Chondrocyte (in vitro differentiated cells): ENCODE data around the gene CXXC4. TPM values are rescaled to one million over a fixed set of nuclear protein-coding genes. Genes with fewer than 3 reads are reported as not detected.

Experiments used
- DNase-seq: peaks from one replicate; pipeline ENCODE4 v3.0.0; 2021; ENCODE audit warnings: mixed read lengths, low spot score
- H3K27ac Mint-ChIP-seq: one replicate; pipeline ENCODE4 v1.8.0; 2021; ENCODE audit warnings: mild to moderate bottlenecking, moderate library complexity, mixed read lengths; ENCODE audit not compliant: unreplicated experiment
- H3K27me3 Mint-ChIP-seq: 2 replicates; pipeline ENCODE4 v1.8.0; 2021; ENCODE audit warnings: low read depth, mixed read lengths
- H3K36me3 Mint-ChIP-seq: 2 replicates; pipeline ENCODE4 v1.8.0; 2021; ENCODE audit warnings: low read depth, mixed read lengths
- H3K4me1 Mint-ChIP-seq: 2 replicates; pipeline ENCODE4 v1.8.0; 2021; ENCODE audit warnings: low read depth, mild to moderate bottlenecking, mixed read lengths
- H3K4me3 Mint-ChIP-seq: one replicate; pipeline ENCODE4 v1.8.0; 2021; ENCODE audit warnings: mild to moderate bottlenecking, moderate library complexity, mixed read lengths; ENCODE audit not compliant: unreplicated experiment
- H3K9me3 Mint-ChIP-seq: 2 replicates; pipeline ENCODE4 v1.8.0; 2021; ENCODE audit warnings: low read depth, mixed read lengths
- total RNA-seq: library from RNA; stranded (reverse); gene quantifications from 3 replicates; pipeline ENCODE4 v1.2.1, GENCODE V29; 2021
- TF ChIP-seq, protein P1 (sequence below): fragments of 200-600 bp; sonication (generic); IDR thresholded peaks from 2 replicates; pipeline ENCODE4 v1.5.0; 2021; ENCODE audit warnings: antibody characterized with exemption, mild to moderate bottlenecking, moderate library complexity

Gene CXXC4
- total RNA-seq, 1 donor from 2014 or later: not detected

DNA sequence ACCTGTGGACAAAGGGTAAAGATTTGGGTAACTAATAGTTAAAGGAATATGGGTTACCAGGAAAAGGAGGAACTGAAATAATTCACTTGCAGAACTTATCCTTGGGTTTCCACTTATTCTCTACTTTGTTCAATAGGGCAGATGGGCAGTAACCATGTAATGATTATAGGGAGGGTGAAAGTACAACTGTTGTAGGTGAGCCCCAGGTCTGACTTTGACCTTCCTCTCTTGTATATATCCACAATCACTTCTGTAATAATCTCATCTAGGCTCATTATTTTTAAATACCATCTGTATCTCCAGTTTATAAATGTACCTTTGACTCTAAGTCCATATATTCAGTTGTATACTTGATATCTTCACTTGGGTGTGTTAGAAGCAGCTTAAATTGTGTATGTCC is 32.1 kb downstream of the CXXC4 start:
- Mint-ChIP-seq H3K4me1 (no peaks in the 10 kb centered on the region), H3K27ac (no peak overlapping the region), H3K9me3 (no peaks in the 10 kb centered on the region), H3K36me3 (no peaks in the 10 kb centered on the region), H3K27me3 (peaks cover 18% of the 10 kb centered on the region), H3K4me3 (no peak overlapping the region)
- DNase-seq: no peak
- TF ChIP-seq, protein P1, sequence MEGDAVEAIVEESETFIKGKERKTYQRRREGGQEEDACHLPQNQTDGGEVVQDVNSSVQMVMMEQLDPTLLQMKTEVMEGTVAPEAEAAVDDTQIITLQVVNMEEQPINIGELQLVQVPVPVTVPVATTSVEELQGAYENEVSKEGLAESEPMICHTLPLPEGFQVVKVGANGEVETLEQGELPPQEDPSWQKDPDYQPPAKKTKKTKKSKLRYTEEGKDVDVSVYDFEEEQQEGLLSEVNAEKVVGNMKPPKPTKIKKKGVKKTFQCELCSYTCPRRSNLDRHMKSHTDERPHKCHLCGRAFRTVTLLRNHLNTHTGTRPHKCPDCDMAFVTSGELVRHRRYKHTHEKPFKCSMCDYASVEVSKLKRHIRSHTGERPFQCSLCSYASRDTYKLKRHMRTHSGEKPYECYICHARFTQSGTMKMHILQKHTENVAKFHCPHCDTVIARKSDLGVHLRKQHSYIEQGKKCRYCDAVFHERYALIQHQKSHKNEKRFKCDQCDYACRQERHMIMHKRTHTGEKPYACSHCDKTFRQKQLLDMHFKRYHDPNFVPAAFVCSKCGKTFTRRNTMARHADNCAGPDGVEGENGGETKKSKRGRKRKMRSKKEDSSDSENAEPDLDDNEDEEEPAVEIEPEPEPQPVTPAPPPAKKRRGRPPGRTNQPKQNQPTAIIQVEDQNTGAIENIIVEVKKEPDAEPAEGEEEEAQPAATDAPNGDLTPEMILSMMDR: no peak

DNA sequence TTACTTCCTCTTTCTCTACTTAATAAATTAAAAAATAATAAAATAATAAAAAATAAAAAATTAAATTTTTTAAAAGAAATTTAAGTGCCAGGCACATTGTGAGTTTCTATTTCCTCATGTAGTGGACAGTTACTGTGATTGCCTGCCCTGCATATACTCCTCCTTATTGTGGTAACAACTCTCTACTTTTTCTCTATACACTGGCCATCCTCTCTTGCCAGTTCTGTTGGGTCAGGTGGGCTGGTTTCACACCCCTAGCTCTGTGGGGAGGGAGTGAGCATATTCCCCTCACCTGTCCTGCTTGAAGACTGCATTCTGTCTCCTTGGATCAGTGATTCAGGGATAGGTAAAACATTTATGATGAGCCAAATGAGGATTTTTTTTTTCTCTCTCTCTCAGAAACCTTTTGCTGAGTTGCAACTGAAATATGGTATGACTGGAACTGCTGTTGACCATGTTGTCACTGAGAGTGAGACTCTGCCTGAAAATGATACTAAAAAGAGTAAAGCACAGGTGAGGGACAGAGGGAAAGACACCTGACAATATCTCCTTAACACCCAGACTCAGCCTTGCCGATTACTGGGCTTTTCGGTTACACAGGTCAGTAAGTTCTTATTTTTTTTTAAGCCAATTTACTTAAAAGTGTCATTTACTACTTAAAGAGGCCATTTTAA is 37.2 kb downstream of the CXXC4 start:
- TF ChIP-seq, protein P1: no peak
- no peak overlapping the region for H3K4me3 Mint-ChIP-seq
- peaks cover 10% of the 10 kb centered on the region for H3K27me3 Mint-ChIP-seq
- H3K9me3 Mint-ChIP-seq: no peaks in the 10 kb centered on the region
- no peak overlapping the region for H3K27ac Mint-ChIP-seq
- no peaks in the 10 kb centered on the region for H3K4me1 Mint-ChIP-seq
- no peak for DNase-seq
- H3K36me3 Mint-ChIP-seq: no peaks in the 10 kb centered on the region

DNA sequence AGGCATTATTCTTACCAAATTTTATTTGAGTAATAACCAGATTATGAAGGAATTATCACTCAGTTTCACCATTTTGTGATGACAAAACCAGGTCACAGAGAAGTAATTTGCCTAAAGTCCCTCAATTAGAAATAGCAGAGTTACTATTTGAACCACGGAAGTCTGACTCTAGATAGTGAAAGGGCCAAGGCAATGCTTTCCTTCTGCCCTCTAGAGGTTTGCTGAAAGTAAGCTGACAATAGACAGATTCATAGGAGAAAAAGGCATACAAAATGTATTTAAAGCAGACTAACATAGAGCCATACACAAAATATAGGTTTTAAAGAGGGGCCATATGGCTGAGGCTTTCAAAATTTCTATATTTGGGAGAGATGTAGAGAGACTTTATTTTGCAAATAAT is 43.1 kb downstream of the CXXC4 start:
- TF ChIP-seq, protein P1: peak; percentile 61
- H3K4me3 Mint-ChIP-seq: no peak overlapping the region
- DNase-seq: no peak
- H3K27me3 Mint-ChIP-seq: no peaks in the 10 kb centered on the region
- no peaks in the 10 kb centered on the region for H3K9me3 Mint-ChIP-seq
- H3K4me1 Mint-ChIP-seq: no peaks in the 10 kb centered on the region
- no peaks in the 10 kb centered on the region for H3K36me3 Mint-ChIP-seq
- no peak overlapping the region for H3K27ac Mint-ChIP-seq

DNA sequence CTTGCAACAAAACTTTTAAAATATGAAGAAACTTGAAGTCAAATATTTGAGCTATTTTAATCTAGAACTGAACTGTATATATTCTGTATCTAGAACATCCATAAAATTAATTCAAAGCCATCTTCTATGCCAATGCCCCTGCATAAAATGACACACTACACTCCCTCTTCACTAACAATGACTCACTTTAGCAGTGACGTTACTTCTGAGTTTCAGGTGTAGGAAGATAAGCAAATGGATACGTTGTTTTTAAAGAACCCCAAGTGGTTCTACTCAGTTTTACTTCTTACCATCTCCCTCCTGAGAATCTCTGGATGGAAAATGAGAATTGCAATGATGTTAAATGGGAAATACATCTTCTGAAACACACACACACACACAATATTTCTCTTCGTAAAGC is 45.2 kb downstream of the CXXC4 start:
- H3K27me3 Mint-ChIP-seq: no peaks in the 10 kb centered on the region
- TF ChIP-seq, protein P1: no peak
- no peak overlapping the region for H3K27ac Mint-ChIP-seq
- no peaks in the 10 kb centered on the region for H3K36me3 Mint-ChIP-seq
- no peak overlapping the region for H3K4me3 Mint-ChIP-seq
- no peak for DNase-seq
- H3K4me1 Mint-ChIP-seq: no peaks in the 10 kb centered on the region
- H3K9me3 Mint-ChIP-seq: no peaks in the 10 kb centered on the region

DNA sequence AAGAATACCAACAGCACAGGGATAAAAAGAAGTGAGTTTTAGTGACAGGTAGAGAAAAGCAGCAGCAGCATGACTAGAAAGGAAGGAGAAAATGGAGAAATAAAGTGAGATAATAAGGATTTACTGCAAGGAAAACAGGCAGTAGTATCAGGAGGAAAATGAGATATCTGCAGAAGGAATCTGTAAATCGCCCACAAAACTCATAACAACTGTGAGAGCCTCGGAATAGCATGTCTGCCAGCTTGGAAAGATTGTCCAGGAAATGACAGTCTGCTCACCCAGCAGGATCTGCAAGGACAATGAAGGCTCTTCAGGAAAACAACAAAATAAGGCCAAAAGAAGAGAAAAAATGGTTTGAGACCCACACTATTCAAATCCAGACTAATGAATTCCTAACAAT is 47.4 kb downstream of the CXXC4 start:
- no peak overlapping the region for H3K27ac Mint-ChIP-seq
- DNase-seq: no peak
- H3K36me3 Mint-ChIP-seq: no peaks in the 10 kb centered on the region
- no peak overlapping the region for H3K4me3 Mint-ChIP-seq
- TF ChIP-seq, protein P1: no peak
- H3K27me3 Mint-ChIP-seq: no peaks in the 10 kb centered on the region
- H3K4me1 Mint-ChIP-seq: no peaks in the 10 kb centered on the region
- H3K9me3 Mint-ChIP-seq: no peaks in the 10 kb centered on the region
